HepG2 (cell line): ENCODE measurements around the gene DYNLT2B. TPM values are rescaled to one million over a fixed set of nuclear protein-coding genes. Genes with fewer than 3 reads are reported as not detected.
A peak's percentile ranks its signal among the peaks of the same experiment; 100 is the strongest.

Source experiments
- ATAC-seq: fragments of 200-7000 bp; cut with Tn5 transposase; 3 replicates; pipeline ENCODE4 v1.9.1; 2020; ENCODE audit warnings: mild to moderate bottlenecking, moderate library complexity
- BruUV-seq: library from RNA; stranded (reverse); fragments of 400-500 nt; replicated peaks from 2 replicates; lab custom pipeline; 2021; lab: Mats Ljungman, UMichigan
- CTCF ChIA-PET: fragments of 300-600 bp; formaldehyde crosslinking; extraction: SDS; loops from one replicate; lab custom pipeline; 2021; ENCODE audit warnings: low total read pairs, inconsistent platforms, low intra/inter-chr PET ratio; lab: Yijun Ruan, JAX
- POLR2A ChIA-PET: fragments of 350-600 bp; sonication (Branson Sonifier 250); formaldehyde crosslinking; loops from one replicate; lab custom pipeline; 2020; ENCODE audit warnings: antibody characterized with exemption, inconsistent platforms; lab: Yijun Ruan, JAX
- DNase-seq: peaks from one replicate; pipeline ENCODE4 v3.0.0-alpha.2; 2015; ENCODE audit warnings: low spot score
- FAIRE-seq: peaks from 3 replicates; lab custom pipeline; 2011; peaks lifted over from hg19 to GRCh38; lab: Jason Lieb, UNC
- H2AFZ ChIP-seq: one replicate; pipeline ENCODE4 v1.6.1; 2011; ENCODE audit warnings: low read length, inconsistent platforms
- H3K27ac ChIP-seq: fragments of 300-600 bp; 3 replicates; pipeline ENCODE4 v1.8.0; 2011; ENCODE audit warnings: mixed run types, mild to moderate bottlenecking, mixed read lengths, low read length, inconsistent platforms; ENCODE audit not compliant: insufficient read depth; ENCODE audit errors: extremely low read length
- H3K27me3 ChIP-seq, 2 experiments: fragments of 200-600 bp in 1 of 2; 2 replicates in 1 of 2; 3 replicates in 1 of 2; pipeline versions ENCODE4 v1.6.0 to v1.8.0; 2011; ENCODE audit warnings: low read length in 2 of 2, mild to moderate bottlenecking in 2 of 2, moderate library complexity in 2 of 2, inconsistent platforms in 1 of 2; ENCODE audit not compliant: insufficient read depth in 2 of 2, control insufficient read depth in 1 of 2
- H3K36me3 ChIP-seq, 2 experiments: fragments of 200-600 bp in 1 of 2; replicated peaks in 1 of 2; 2 replicates in 1 of 2; 3 replicates in 1 of 2; pipeline versions ENCODE4 v1.5.1 to v1.8.0; 2011; ENCODE audit warnings: low read length in 2 of 2, inconsistent platforms in 1 of 2; ENCODE audit not compliant: insufficient read depth in 2 of 2, control insufficient read depth in 1 of 2
- H3K4me1 ChIP-seq: 2 replicates; pipeline ENCODE4 v1.5.1; 2012; ENCODE audit warnings: low read length, inconsistent platforms; ENCODE audit not compliant: insufficient read depth
- H3K4me2 ChIP-seq: 2 replicates; pipeline ENCODE4 v1.6.0; 2011; ENCODE audit warnings: low read depth, low read length, inconsistent platforms
- H3K4me3 ChIP-seq, 3 experiments: fragments of 200-600 bp in 1 of 3; sonication (generic), shearing (Covaris generic) in 1 of 3; replicated peaks in 1 of 3; 2 replicates each; pipeline ENCODE4 v1.5.1; 2011 to 2016; ENCODE audit warnings: low read length in 3 of 3, inconsistent platforms in 2 of 3, low read depth in 2 of 3, mild to moderate bottlenecking in 2 of 3, control low read depth in 1 of 3, mixed read lengths in 1 of 3; ENCODE audit not compliant: insufficient read depth in 1 of 3
- H3K79me2 ChIP-seq: one replicate; pipeline ENCODE4 v1.6.1; 2011; ENCODE audit warnings: low read length, inconsistent platforms; ENCODE audit not compliant: insufficient read depth
- H3K9ac ChIP-seq: 2 replicates; pipeline ENCODE4 v1.6.0; 2011; ENCODE audit warnings: mild to moderate bottlenecking, low read depth, low read length, inconsistent platforms; ENCODE audit not compliant: insufficient read depth
- H3K9me3 ChIP-seq: 2 replicates; pipeline ENCODE4 v1.5.1; 2012; ENCODE audit warnings: mild to moderate bottlenecking, low read length
- H4K20me1 ChIP-seq: 2 replicates; pipeline ENCODE4 v1.6.0; 2011; ENCODE audit warnings: inconsistent platforms, mild to moderate bottlenecking, low read length, moderate library complexity; ENCODE audit not compliant: insufficient read depth
- EZH2 ChIP-seq: conservative IDR thresholded peaks from 2 replicates; pipeline ENCODE4 v1.6.1; 2012; ENCODE audit warnings: mild to moderate bottlenecking, low read depth, low read length, moderate library complexity
- HNRNPK ChIP-seq: fragments of 200-400 bp; formaldehyde crosslinking; IDR thresholded peaks from 2 replicates; pipeline ENCODE4 v1.6.1; 2018; ENCODE audit warnings: low read length, low read depth, moderate library complexity, mild to moderate bottlenecking; ENCODE audit not compliant: poor library complexity, severe bottlenecking
- TFE3 ChIP-seq: IDR thresholded peaks from 2 replicates; pipeline ENCODE4 v1.6.1; 2016
- ZNF562 ChIP-seq: sonication (generic); formaldehyde crosslinking; IDR thresholded peaks from 2 replicates; pipeline ENCODE4 v1.8.0; 2022; ENCODE audit warnings: missing genetic modification reagents, borderline replicate concordance
- WGBS: methylation state at CpG from one replicate; pipeline ENCODE4 v1.1.6; 2017; ENCODE audit warnings: low lambda C conversion rate; 5-methylcytosine and 5-hydroxymethylcytosine counted together
- in situ Hi-C: cut with HindIII; loops from 2 replicates; pipeline ENCODE4 v1.10.0; 2017; ENCODE audit warnings: low pct_unique_long_range_greater_than_20kb; ENCODE audit not compliant: extremely low pct_ligation_motif_present
- intact Hi-C: fragments of 100-400 bp; cut with micrococcal nuclease; formaldehyde crosslinking; loops from one replicate; pipeline ENCODE4 v1.10.0; 2022; ENCODE audit not compliant: unreplicated experiment
- polyA plus RNA-seq, 8 experiments: library from polyadenylated mRNA; depleted of rRNA in 3 of 8; stranded (reverse) in 7 of 8; unstranded in 1 of 8; fragments of >200 nt; fragmentation: Illumina TruSeq in 4 of 8; extraction: Trizol in 4 of 8; gene quantifications; 2 replicates each; pipeline versions ENCODE4 v1.2.1 to v1.2.3, GENCODE V29; 2011 to 2016; ENCODE audit warnings: low read depth in 4 of 8, missing spikeins in 1 of 8, mixed read lengths in 1 of 8; ENCODE audit not compliant: insufficient read depth in 1 of 8
- total RNA-seq, 5 experiments: library from RNA; depleted of rRNA; stranded (reverse); fragments of >200 nt; fragmentation: Illumina TruSeq; extraction: Trizol; gene quantifications; 2 replicates each; pipeline ENCODE4 v1.2.3, GENCODE V29; 2016; ENCODE audit warnings: low read depth in 1 of 5
- TF ChIP-seq, protein P1 (sequence below): sonication (generic); formaldehyde crosslinking; IDR thresholded peaks from 2 replicates; pipeline ENCODE4 v1.4.0; 2020; ENCODE audit warnings: missing genetic modification reagents

DYNLT2B gene
- total and polyA plus RNA-seq, 2 of the 13 experiments (the other 11 are each of a cell fraction or from before 2014, with no cell fraction given) = 4.0 to 7.0 TPM

DNA sequence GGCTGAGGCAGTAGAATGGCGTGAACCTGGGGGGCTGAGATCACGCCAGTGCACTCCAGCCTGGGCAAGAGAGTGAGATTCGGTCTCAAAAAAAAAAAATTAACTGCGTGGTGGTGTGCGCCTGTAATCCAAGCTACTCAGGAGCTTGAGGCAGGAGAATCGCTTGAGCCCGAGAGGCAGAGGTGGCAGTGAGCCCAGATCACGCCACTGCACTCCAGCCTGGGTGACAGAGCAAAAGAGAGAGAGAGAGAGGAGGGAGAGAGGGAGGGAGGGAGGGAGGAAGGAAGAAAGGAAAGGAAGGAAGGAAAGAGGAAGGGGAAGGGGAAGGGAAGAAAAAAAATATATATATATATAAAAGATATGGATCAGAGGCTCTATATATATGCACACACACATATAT lies 14.1 kb upstream of the DYNLT2B start:
- no peak for ATAC-seq
- TF ChIP-seq HNRNPK = peak; percentile 18
- no peak for TF ChIP-seq ZNF562 (CRISPR knock-in tag)
- TF ChIP-seq, protein P1, sequence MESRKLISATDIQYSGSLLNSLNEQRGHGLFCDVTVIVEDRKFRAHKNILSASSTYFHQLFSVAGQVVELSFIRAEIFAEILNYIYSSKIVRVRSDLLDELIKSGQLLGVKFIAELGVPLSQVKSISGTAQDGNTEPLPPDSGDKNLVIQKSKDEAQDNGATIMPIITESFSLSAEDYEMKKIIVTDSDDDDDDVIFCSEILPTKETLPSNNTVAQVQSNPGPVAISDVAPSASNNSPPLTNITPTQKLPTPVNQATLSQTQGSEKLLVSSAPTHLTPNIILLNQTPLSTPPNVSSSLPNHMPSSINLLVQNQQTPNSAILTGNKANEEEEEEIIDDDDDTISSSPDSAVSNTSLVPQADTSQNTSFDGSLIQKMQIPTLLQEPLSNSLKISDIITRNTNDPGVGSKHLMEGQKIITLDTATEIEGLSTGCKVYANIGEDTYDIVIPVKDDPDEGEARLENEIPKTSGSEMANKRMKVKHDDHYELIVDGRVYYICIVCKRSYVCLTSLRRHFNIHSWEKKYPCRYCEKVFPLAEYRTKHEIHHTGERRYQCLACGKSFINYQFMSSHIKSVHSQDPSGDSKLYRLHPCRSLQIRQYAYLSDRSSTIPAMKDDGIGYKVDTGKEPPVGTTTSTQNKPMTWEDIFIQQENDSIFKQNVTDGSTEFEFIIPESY (CRISPR knock-in tag) = no peak
- no TSS peak for BruUV-seq
- in situ Hi-C loops = no loop called here
- DNase-seq = no peak
- intact Hi-C loops = no loop called here
- H3K27ac ChIP-seq = no peak overlapping the region
- CTCF ChIA-PET = no interaction called here
- no peak overlapping the region for H3K4me3 ChIP-seq
- POLR2A ChIA-PET = no interaction called here
- FAIRE-seq = no peak
- no peak overlapping the region for H2AFZ ChIP-seq
- H3K4me1 ChIP-seq = peaks cover 9% of the 10 kb centered on the region
- no peak overlapping the region for H3K9ac ChIP-seq
- no peaks in the 10 kb centered on the region for H3K36me3 ChIP-seq
- WGBS = 76% methylated on average over 8 of the region's 8 CpGs
- H3K27me3 ChIP-seq = no peaks in the 10 kb centered on the region
- no peak overlapping the region for H3K4me2 ChIP-seq
- no peaks in the 10 kb centered on the region for H3K9me3 ChIP-seq
- H4K20me1 ChIP-seq = no peaks in the 10 kb centered on the region
- no peaks in the 10 kb centered on the region for H3K79me2 ChIP-seq

DNA sequence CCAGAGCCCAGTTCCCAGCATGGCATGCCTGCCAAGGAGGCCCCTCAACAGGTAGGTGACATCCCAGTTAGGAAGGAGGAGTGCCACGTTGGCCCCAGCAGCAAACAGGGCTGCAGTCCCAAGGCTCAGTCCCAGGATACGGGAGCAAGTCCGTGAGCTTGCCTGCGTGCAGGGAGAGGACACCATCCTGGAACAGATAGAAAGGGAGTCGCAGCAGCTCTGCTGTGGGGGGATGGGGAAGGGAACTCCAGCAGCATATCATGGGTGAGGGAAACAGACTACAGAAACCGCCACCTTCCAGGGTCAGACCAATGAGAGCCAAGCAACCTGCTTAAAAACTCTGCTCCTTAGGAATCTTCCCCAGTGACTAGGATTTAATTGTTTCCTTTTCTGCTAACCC lies 9.4 kb upstream of the DYNLT2B start:
- in situ Hi-C loops (no loop called here), intact Hi-C loops (no loop called here)
- no peak overlapping the region for H3K9ac ChIP-seq
- TF ChIP-seq EZH2 = no peak
- TF ChIP-seq TFE3 = no peak
- no TSS peak for BruUV-seq
- no peak overlapping the region for H2AFZ ChIP-seq
- ChIA-PET CTCF (no interaction called here), POLR2A (interaction anchor here (1.0 kb wide), 1 partner anchor 9 kb away, joined by 3 read pairs; the partner anchor contains the start of gene DYNLT2B)
- H3K4me2 ChIP-seq = no peak overlapping the region
- no peak overlapping the region for H3K27ac ChIP-seq
- FAIRE-seq = no peak
- no peak for DNase-seq
- no peaks in the 10 kb centered on the region for H3K27me3 ChIP-seq
- no peaks in the 10 kb centered on the region for H3K9me3 ChIP-seq
- peak; percentile 45 for ATAC-seq
- H3K36me3 ChIP-seq = no peaks in the 10 kb centered on the region; a peak in 1 of 5 replicates
- H3K79me2 ChIP-seq = no peaks in the 10 kb centered on the region
- no peaks in the 10 kb centered on the region for H3K4me1 ChIP-seq
- no peaks in the 10 kb centered on the region for H4K20me1 ChIP-seq
- no peak overlapping the region for H3K4me3 ChIP-seq
- WGBS = 48% methylated on average over 6 of the region's 6 CpGs
